Duodenal mucosa (tissue), 2 donors: ENCODE data around the gene FAM229B.
"Not testable (repeated sequence)": the region's sequence is repeated elsewhere in the genome, so short reads cannot be mapped to it uniquely, and the experiment has no call there.

Source experiments
- H3K27ac ChIP-seq: one replicate; pipeline ENCODE4 v1.7.0; 2013; ENCODE audit warnings: low read depth, low read length
- H3K27me3 ChIP-seq, 2 donors: one replicate each; pipeline ENCODE4 v1.7.0; 2013; ENCODE audit warnings: low read length in 2 of 2, control low read depth in 1 of 2; ENCODE audit not compliant: insufficient read depth in 2 of 2, control insufficient read depth in 1 of 2
- H3K36me3 ChIP-seq, 2 donors: one replicate each; pipeline ENCODE4 v1.7.0; 2013; ENCODE audit warnings: low read length in 2 of 2, control low read depth in 1 of 2; ENCODE audit not compliant: insufficient read depth in 2 of 2, control insufficient read depth in 1 of 2
- H3K4me1 ChIP-seq, 2 donors: one replicate each; pipeline ENCODE4 v1.7.0; 2013; ENCODE audit warnings: low read length in 2 of 2, control low read depth in 1 of 2; ENCODE audit not compliant: insufficient read depth in 2 of 2, control insufficient read depth in 1 of 2
- H3K4me3 ChIP-seq, 2 donors: one replicate each; pipeline ENCODE4 v1.7.0; 2013; ENCODE audit warnings: low read length in 2 of 2, low read depth in 1 of 2
- H3K9ac ChIP-seq, 2 donors: one replicate each; pipeline ENCODE4 v1.7.0; 2013; ENCODE audit warnings: low read length in 2 of 2, low read depth in 1 of 2
- H3K9me3 ChIP-seq, 2 donors: one replicate each; pipeline ENCODE4 v1.7.0; 2013; ENCODE audit warnings: low read length in 2 of 2, control low read depth in 1 of 2; ENCODE audit not compliant: control insufficient read depth in 1 of 2

The FAM229B gene

DNA sequence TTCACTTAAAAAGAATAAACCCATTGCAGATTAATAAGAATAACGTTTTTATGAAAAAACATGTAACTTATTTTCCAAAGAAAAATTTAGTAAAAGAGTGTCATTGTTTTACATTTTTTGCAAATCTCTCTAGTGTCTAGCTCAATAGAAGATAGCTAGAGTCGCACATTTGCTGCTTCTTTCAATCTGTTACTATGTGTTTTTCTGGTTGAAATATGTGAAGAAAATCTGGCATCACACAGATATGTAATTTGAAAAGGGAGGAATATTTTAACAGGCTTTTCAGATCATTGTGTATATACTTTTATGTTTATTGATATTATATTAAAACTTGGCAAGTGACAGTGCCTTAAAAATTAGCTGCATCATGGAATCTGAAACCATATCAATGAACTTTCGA lies 24.4 kb upstream of the FAM229B start:
- Histone ChIP-seq H3K9ac (no peak overlapping the region), H3K9me3 (no peaks in the 10 kb centered on the region), H3K27ac (no peak overlapping the region), H3K4me3 (no peak overlapping the region), H3K27me3 (no peaks in the 10 kb centered on the region), H3K36me3 (no peaks in the 10 kb centered on the region), H3K4me1 (no peaks in the 10 kb centered on the region)

DNA sequence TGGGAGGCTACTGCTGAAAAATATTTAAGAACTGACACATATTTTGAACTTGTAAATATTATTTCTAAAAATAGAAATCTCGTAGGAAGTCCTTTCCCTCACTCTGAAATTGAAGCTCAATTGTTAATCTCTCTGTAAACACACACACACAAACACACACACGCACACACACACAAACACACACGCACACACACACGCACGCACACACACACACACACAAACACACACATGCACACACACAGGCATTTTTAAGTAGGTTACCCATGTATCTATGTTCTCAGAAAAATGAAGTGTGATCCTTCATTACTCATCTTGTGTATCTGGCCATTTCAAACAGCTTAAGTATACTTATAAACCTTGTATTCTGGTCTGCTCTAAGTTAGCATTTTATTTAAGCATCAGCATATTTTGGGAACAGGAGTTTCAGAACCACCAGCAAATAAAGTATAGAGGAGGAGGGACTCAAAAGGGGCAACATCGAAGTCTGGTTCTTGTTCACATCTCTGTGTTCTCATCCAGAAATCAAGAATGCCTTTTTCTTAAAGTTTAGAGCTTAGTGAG lies 21.9 kb upstream of the FAM229B start:
- no peak overlapping the region for H3K4me3 ChIP-seq
- H3K4me1 ChIP-seq = no peaks in the 10 kb centered on the region
- H3K9ac ChIP-seq = no peak overlapping the region
- H3K9me3 ChIP-seq = no peaks in the 10 kb centered on the region
- no peak overlapping the region for H3K27ac ChIP-seq
- H3K27me3 ChIP-seq = no peaks in the 10 kb centered on the region
- H3K36me3 ChIP-seq = no peaks in the 10 kb centered on the region

DNA sequence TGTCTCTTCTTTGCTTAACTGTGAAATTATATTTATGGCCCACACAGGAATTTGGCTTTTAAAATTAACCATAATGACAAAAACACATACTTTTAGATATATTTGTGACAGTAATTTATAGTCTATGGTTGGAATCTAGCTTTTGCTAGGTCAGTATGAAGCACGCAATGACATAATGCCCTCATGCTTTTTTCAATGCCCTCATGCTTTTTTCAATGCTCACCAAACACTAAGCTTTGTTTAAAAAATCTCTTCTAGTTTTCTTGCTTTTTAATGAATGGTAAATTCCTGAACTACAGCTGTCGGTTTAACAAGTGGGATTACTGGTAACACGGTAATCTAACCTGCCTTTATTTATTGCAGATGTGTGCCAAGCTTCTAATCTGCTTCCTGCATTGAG lies 20.8 kb upstream of the FAM229B start:
- no peaks in the 10 kb centered on the region for H3K27me3 ChIP-seq
- H3K27ac ChIP-seq = no peak overlapping the region
- no peak overlapping the region for H3K9ac ChIP-seq
- peaks cover 0 to 6% of the 10 kb centered on the region in 2 donors for H3K36me3 ChIP-seq
- H3K9me3 ChIP-seq = no peaks in the 10 kb centered on the region
- no peak overlapping the region for H3K4me3 ChIP-seq
- no peaks in the 10 kb centered on the region for H3K4me1 ChIP-seq

DNA sequence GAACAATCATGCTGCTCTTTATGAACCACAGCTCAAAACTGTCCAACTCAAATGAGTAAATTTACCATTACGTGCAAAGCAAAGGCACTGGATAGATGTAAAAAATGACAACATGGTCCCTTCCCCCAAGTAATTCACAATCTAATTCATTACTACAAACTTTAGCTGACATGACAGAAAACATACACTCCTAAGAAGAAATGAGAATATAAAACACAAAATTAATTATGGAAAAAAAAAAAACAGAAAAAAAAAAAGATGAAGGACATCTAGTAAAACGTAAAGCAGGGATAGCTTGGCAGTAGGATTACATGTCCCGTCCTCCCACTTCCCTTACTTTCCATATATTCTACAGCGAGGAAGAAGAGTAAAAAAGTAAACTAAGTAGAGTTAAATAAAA lies 5.8 kb upstream of the FAM229B start:
- Histone ChIP-seq H3K27ac (no peak overlapping the region), H3K9ac (no peak overlapping the region), H3K36me3 (peaks cover 9 to 11% of the 10 kb centered on the region in 2 donors), H3K4me3 (no peak overlapping the region), H3K9me3 (no peaks in the 10 kb centered on the region), H3K27me3 (no peaks in the 10 kb centered on the region), H3K4me1 (peaks cover 3 to 7% of the 10 kb centered on the region in 2 donors)

DNA sequence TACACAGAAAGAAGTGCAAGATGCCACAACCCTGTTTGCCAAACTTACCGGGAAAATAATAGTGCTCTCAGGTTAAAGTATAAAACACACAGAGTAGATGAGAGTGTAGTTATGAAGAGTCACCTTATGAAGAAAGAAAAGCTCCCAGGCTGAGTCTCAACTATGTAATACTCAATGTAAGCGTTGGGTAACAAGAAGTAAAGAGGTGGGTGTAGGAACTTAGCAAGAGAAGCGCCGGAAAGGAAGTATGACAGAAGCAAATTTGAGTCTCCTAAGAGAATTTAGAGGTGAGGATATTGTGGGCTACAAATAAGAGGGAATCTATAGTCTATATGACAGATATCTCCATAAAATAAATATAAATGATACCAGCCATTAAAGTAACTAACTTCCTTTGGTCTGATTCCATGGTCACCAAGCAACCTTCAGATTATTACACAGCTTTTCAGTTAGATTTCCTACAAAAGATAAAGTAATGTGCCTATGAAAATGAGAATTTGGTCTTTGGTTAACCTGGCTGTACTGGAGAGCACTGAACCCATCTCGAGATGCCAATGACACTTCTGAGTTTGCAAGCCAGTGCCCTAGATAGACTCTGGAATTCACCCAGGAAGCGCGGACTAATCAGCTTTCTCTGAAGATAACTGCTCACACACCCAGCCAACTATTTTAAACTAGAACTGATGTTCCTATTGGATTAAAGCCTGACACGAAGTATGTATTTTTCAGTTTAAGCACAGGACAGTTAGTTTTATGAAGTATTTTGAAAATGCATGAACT lies 1.9 kb upstream of the FAM229B start:
- H3K4me3 ChIP-seq = no peak overlapping the region
- peaks cover 8 to 9% of the 10 kb centered on the region in 2 donors for H3K4me1 ChIP-seq
- H3K9me3 ChIP-seq = no peaks in the 10 kb centered on the region
- H3K9ac ChIP-seq = no peak overlapping the region
- H3K27me3 ChIP-seq = no peaks in the 10 kb centered on the region
- no peak overlapping the region for H3K27ac ChIP-seq
- peaks cover 3 to 4% of the 10 kb centered on the region in 2 donors for H3K36me3 ChIP-seq

DNA sequence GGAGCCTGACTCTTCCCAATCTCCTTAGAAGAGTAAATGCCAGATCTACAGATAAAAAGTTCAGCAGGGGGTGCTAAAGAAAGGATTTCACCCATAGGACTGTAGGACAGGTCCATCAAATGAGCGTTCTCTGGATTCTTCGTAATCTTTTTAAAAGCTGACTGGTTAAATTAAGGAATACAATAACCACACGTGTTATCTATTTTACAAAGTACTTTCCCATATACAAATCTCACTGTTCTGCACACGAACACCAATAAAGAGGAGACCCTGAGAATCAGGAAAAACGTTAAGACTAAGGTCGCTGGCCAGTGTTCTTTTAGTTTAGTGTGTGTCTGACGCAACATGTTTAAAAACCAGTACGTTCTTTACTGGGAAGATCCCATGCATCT lies 651 bp upstream of the FAM229B start:
- peak overlapping the region; percentile 80 to 88 for H3K9ac ChIP-seq
- peak overlapping the region; percentile 73 for H3K27ac ChIP-seq
- no peaks in the 10 kb centered on the region for H3K36me3 ChIP-seq
- no peaks in the 10 kb centered on the region for H3K9me3 ChIP-seq
- H3K4me1 ChIP-seq = peaks cover 8 to 9% of the 10 kb centered on the region in 2 donors
- H3K27me3 ChIP-seq = no peaks in the 10 kb centered on the region
- H3K4me3 ChIP-seq = peak overlapping the region; percentile 93 to 96

DNA sequence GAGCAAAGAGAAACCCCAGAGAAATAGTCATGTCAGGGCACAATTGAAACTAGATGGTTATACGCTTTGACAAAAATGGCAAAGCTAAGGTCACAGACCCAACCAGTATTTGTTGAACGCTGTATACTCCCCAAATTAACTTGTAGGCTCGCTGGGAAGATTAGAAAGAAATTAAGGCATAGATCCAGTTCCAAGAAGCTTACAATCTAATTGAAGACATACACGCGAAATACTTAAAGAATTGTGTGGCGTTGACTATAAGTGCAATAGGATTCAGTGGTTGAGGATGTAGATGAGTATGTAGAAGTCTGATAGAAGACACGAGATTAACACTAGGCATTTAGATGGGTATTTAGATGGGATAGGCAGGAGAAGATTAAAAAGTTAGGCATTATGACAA lies 525 bp downstream of the FAM229B start:
- no peaks in the 10 kb centered on the region for H3K36me3 ChIP-seq
- H3K4me3 ChIP-seq = peak overlapping the region; percentile 93 to 96
- H3K9ac ChIP-seq = peak overlapping the region; percentile 80 to 88
- H3K27me3 ChIP-seq = no peaks in the 10 kb centered on the region
- peaks cover 5 to 8% of the 10 kb centered on the region in 2 donors for H3K4me1 ChIP-seq
- peak overlapping the region; percentile 53 for H3K27ac ChIP-seq
- H3K9me3 ChIP-seq = no peaks in the 10 kb centered on the region

DNA sequence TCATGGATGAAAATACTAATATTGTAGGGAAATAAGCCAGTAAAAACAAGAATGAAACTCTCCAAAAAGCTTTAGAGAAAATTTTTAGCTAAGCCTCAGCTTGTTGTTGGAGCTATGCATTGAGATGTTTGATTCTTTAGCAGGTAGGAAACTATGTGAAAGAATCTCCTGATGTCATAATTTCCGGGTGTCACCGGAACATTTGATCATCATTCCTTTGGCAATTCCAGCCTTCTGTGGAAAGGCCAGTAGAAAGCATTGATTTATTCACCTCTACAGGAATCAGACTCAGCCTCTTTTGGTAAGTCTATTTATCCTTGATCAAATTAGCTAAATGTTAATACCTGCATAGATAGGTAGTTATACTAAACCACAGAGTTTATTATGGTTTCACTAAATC lies 9.5 kb downstream of the FAM229B start:
- H3K4me3 ChIP-seq = no peak overlapping the region
- no peaks in the 10 kb centered on the region for H3K9me3 ChIP-seq
- no peak overlapping the region for H3K27ac ChIP-seq
- no peak overlapping the region for H3K9ac ChIP-seq
- H3K27me3 ChIP-seq = no peaks in the 10 kb centered on the region
- H3K36me3 ChIP-seq = no peaks in the 10 kb centered on the region
- no peaks in the 10 kb centered on the region for H3K4me1 ChIP-seq

DNA sequence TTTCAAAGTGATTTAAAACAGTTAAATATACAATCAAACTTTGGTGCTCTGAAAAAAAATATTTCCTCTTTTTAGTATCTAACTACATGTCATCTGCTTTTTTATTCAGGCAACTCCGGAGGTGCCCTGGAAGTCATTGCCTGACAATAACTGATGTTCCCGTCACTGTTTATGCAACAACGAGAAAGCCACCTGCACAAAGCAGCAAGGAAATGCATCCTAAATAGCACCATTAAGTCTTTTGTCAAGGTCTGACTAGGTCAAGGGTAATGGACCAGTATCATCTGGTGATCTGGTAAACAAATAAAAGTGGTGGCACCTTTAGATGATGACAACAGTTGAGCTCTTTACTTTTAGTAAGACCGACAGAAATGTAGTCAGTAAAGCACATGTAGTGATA lies 13.2 kb downstream of the FAM229B start:
- no peak overlapping the region for H3K9ac ChIP-seq
- no peaks in the 10 kb centered on the region for H3K36me3 ChIP-seq
- H3K4me1 ChIP-seq = no peaks in the 10 kb centered on the region
- no peaks in the 10 kb centered on the region for H3K27me3 ChIP-seq
- H3K9me3 ChIP-seq = no peaks in the 10 kb centered on the region
- no peak overlapping the region for H3K27ac ChIP-seq
- H3K4me3 ChIP-seq = no peak overlapping the region

DNA sequence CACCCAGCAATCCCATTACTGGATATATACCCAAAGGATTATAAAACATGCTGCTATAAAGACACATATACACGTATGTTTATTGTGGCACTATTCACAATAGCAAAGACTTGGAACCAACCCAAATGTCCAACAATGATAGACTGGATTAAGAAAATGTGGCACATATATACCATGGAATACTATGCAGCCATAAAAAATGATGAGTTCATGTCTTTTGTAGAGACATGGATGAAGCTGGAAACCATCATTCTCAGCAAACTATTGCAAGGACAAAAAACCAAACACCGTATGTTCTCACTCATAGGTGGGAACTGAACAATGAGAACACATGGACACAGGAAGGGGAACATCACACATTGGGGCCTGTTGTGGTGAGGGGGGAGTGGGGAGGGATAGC lies 18.6 kb downstream of the FAM229B start:
- H3K4me1 ChIP-seq, H3K27ac ChIP-seq, H3K27me3 ChIP-seq, H3K36me3 ChIP-seq, H3K9me3 ChIP-seq, H3K4me3 ChIP-seq, H3K9ac ChIP-seq: not testable (repeated sequence)
